SK-N-DZ (cell line): Measurements from ENCODE around the gene MKS1.

ENCODE experiments used
- DNase-seq: peaks from one replicate; pipeline ENCODE4 v3.0.0-alpha.2; 2015; ENCODE audit warnings: low spot score

MKS1 gene

DNA sequence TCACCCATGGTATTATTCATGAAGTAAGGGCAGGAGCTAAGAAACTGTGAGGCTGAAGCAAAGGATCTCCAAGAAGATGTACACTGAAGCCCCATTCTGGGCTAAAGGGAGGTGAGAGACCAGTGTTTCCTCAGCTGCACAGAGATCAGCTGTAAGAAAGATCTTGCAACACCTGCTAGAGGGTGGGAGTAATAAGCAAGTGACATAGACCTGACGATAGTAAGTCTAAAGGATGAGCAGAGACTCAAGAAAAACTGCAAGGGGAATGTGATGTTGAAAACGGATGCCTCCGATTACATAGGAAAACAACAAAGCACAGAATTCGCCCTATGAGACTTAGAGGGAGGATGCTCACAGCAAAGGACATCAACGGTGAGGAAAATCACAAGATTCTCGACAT lies 52.4 kb downstream of the MKS1 start, which contains the start of gene OR4D2:
Gene OR4D2 (plus strand): TSS at position 301 of the 400 bp plus-strand sequence. CDS start 2,674 bp downstream, outside the sequence.
- no peak for DNase-seq

DNA sequence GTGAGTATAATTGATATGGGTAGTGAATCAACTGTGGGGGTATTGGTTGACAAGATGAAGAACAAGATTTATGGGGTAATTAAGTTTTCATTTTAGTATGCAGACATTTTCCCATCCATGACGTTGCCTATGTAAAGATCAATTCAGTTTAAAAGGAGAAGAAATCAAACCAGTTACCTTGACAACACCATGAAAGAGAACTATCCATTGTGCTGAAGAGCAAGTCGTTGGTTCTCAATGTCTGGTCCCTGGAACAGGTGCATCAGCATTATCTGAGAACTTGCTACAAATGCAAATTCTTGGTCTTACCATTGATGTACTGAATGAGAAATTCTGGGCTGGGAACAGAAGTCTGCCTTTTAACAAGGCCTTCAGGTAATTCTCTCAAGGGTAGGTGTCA lies 53.1 kb downstream of the MKS1 start:
- no peak for DNase-seq

DNA sequence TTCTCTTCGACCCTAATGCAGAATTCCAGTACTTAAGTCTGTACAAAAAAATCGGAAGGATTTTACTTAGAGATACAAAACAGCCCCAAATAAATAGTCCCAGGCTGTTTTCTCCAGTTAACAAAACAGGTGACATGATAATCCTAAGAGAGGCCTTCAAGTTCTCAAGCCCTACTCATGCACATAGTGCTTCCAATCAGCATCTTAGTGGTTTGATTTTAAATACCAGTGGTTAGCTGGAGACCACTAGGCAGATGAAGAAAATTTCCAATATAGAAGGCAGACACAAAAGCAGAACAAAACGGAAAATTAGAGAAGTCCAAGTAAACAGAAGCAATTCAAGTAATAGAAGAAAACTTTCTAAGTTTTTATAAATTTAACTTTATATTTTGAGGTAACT lies 57.5 kb downstream of the MKS1 start:
- no peak for DNase-seq

DNA sequence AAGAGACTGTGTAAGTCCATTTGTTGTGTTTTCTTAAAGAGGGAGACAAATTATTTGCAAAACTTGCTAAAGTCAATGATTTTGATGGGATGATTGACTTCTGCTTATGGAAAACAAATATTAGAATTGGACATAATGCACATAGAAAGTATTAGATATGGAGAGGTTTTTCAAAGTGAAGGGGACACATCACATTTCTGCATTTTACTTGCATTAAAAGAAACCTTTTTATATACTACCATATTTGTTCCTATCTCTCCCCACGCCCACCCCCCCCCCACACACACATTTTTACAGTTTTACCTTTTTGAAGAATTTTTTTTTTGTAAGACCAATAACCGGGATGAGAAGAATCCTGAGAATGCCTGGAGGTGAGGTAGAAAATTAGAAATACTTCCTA lies 60.9 kb downstream of the MKS1 start:
- DNase-seq = no peak

DNA sequence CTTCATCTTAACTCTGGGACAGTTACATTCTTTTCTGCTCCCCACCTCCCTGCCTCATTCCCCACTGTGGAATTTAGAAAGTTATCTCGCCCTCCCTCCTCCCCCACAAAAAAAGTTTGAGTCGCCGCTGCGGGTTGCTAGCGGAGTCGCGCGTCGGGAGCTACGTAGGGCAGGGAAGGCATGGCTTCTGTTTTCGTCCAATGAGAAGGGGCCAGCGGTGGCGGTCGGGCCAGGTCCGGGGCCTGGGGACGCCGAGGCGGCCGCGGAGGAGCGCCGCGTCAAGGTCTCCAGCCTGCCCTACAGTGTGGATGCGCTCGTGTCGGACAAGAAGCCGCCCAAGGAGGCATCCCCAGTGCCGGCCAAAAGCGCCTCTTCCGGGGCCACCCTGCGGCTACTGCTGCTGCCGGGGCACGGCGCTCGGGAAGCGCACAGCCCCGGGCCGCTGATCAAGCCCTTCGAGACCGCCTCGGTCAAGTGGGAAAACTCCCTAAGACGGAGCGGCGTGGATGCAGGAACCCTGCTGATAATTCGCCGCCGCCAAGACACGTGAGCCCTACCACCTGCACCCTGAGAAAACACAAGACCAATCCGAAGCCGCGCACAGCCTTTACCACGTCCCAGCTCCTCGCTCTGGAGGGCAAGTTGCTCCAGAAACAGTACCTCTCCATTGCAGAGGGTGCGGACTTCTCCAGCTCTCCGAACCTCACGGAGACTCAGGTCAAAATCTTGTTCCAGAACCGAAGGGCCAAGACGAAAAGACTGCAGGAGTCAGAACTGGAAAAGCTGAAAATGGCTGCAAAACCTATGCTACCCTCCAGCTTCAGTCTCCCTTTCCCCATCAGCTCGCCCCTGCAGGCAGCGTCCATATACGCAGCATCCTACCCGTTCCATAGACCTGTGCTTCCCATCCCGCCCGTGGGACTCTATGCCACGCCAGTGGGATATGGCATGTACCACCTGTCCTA lies 61.9 kb downstream of the MKS1 start:
- DNase-seq = peak; percentile 43
